Parathyroid adenoma (tissue), 2 donors: ENCODE results near the gene IGDCC3.

Experiments used
- H2AFZ ChIP-seq: fragments of 300-600 bp; sonication (generic); one replicate; pipeline ENCODE4 v1.7.0; 2017; ENCODE audit warnings: antibody characterized with exemption, mild to moderate bottlenecking
- H3K27ac ChIP-seq: fragments of 300-600 bp; sonication (generic); one replicate; pipeline ENCODE4 v1.7.0; 2017
- H3K27me3 ChIP-seq: fragments of 300-600 bp; sonication (generic); one replicate; pipeline ENCODE4 v1.7.0; 2017; ENCODE audit warnings: low read length; ENCODE audit not compliant: control insufficient read depth, insufficient read depth
- H3K36me3 ChIP-seq: fragments of 300-600 bp; sonication (generic); one replicate; pipeline ENCODE4 v1.7.0; 2017; ENCODE audit warnings: low read length; ENCODE audit not compliant: control insufficient read depth, insufficient read depth
- H3K4me1 ChIP-seq: fragments of 300-600 bp; sonication (generic); one replicate; pipeline ENCODE4 v1.7.0; 2017; ENCODE audit warnings: control low read depth
- H3K4me2 ChIP-seq: fragments of 300-600 bp; sonication (generic); one replicate; pipeline ENCODE4 v1.7.0; 2017; ENCODE audit warnings: low read length
- H3K4me3 ChIP-seq: fragments of 300-600 bp; sonication (generic); one replicate; pipeline ENCODE4 v1.7.0; 2017; ENCODE audit warnings: low read depth, low read length
- H3K79me2 ChIP-seq: fragments of 300-600 bp; sonication (generic); one replicate; pipeline ENCODE4 v1.7.0; 2017; ENCODE audit warnings: control low read depth
- H3K9ac ChIP-seq: fragments of 300-600 bp; sonication (generic); one replicate; pipeline ENCODE4 v1.7.0; 2017; ENCODE audit warnings: mild to moderate bottlenecking
- H3K9me3 ChIP-seq: fragments of 300-600 bp; sonication (generic); one replicate; pipeline ENCODE4 v1.7.0; 2017; ENCODE audit warnings: low read length; ENCODE audit not compliant: control insufficient read depth
- TF ChIP-seq, protein P1 (sequence below): fragments of 300-600 bp; sonication (generic); IDR thresholded peaks from one replicate; pipeline ENCODE4 v1.7.0; 2017; ENCODE audit warnings: antibody characterized with exemption, mild to moderate bottlenecking
- donor health status: primary hyperparathyroidism.

The IGDCC3 gene

GRCh38 chr15:65323071-65323511 is 54.7 kb downstream of the IGDCC3 start:
- Histone ChIP-seq H3K27ac (no peak overlapping the region), H3K9ac (no peak overlapping the region), H3K9me3 (no peaks in the 10 kb centered on the region), H3K27me3 (no peaks in the 10 kb centered on the region), H3K36me3 (no peaks in the 10 kb centered on the region), H3K79me2 (no peaks in the 10 kb centered on the region), H3K4me1 (peaks cover 5% of the 10 kb centered on the region), H3K4me3 (no peak overlapping the region), H3K4me2 (peak overlapping the region; percentile 31), H2AFZ (no peak overlapping the region)
- TF ChIP-seq, protein P1, sequence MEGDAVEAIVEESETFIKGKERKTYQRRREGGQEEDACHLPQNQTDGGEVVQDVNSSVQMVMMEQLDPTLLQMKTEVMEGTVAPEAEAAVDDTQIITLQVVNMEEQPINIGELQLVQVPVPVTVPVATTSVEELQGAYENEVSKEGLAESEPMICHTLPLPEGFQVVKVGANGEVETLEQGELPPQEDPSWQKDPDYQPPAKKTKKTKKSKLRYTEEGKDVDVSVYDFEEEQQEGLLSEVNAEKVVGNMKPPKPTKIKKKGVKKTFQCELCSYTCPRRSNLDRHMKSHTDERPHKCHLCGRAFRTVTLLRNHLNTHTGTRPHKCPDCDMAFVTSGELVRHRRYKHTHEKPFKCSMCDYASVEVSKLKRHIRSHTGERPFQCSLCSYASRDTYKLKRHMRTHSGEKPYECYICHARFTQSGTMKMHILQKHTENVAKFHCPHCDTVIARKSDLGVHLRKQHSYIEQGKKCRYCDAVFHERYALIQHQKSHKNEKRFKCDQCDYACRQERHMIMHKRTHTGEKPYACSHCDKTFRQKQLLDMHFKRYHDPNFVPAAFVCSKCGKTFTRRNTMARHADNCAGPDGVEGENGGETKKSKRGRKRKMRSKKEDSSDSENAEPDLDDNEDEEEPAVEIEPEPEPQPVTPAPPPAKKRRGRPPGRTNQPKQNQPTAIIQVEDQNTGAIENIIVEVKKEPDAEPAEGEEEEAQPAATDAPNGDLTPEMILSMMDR: no peak

- H3K27me3 ChIP-seq: no peaks in the 10 kb centered on the region
- no peaks in the 10 kb centered on the region for H3K9me3 ChIP-seq
- H3K9ac ChIP-seq: no peak overlapping the region
- no peaks in the 10 kb centered on the region for H3K79me2 ChIP-seq
- no peaks in the 10 kb centered on the region for H3K4me1 ChIP-seq
- no peaks in the 10 kb centered on the region for H3K36me3 ChIP-seq
- no peak overlapping the region for H3K4me2 ChIP-seq
- H3K4me3 ChIP-seq: no peak overlapping the region
- no peak overlapping the region for H3K27ac ChIP-seq
- TF ChIP-seq, protein P1: peak; percentile 86
- no peak overlapping the region for H2AFZ ChIP-seq
Measured at GRCh38 chr15:65318870-65319356, 58.9 kb downstream of the IGDCC3 start.

DNA sequence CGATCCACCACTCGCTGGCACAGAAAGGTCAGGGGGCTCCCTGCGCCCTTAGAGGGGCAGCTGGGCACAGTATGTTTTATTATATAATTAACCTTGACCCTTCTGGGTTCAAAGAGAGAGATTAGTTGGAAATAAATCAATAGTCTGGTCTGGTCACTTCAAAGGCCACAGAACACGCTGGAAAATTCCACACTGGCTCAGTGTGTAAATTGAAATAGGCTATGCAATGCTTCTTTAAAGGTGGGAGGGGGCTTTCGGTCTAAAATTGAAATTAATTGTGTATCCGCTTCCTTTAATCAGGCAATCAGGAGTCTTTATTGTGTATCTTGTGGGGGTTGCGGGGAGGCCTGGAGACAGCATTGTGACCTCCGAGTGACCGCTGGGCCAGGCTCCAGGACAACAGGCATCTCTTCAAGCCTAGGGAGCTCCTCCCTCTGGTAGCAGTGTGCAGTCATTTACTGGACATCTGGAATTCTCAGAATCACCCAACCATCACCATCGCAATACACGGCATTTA is 65.3 kb downstream of the IGDCC3 start:
- H3K27me3 ChIP-seq: no peaks in the 10 kb centered on the region
- no peaks in the 10 kb centered on the region for H3K36me3 ChIP-seq
- no peaks in the 10 kb centered on the region for H3K79me2 ChIP-seq
- no peak overlapping the region for H3K4me2 ChIP-seq
- no peak overlapping the region for H3K27ac ChIP-seq
- H3K9me3 ChIP-seq: no peaks in the 10 kb centered on the region
- H3K4me1 ChIP-seq: no peaks in the 10 kb centered on the region
- TF ChIP-seq, protein P1: no peak
- no peak overlapping the region for H3K9ac ChIP-seq
- H2AFZ ChIP-seq: no peak overlapping the region
- H3K4me3 ChIP-seq: no peak overlapping the region

DNA sequence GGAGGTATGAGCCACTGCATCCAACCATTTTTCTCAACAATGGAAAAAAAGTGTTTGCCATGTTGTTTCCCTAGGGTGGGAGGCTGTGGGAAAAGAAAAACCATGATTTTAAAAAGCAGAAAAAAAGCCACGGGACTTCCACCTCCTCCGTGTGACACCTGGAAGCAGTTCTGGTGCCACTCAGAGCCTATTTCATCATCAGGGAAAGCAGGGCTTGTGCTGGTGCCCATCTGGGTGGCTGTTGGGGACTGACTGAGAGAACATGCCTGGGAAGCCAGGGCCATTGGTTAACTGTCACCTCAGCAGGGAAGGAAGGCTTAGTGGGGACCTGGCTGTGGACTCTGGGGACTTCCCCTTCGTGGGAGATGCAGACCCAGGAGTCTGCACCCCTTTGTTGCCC is 66.0 kb downstream of the IGDCC3 start:
- H3K27ac ChIP-seq: no peak overlapping the region

More for the DNA sequence above, 66.0 kb downstream of the IGDCC3 start:
- H3K36me3 ChIP-seq: no peaks in the 10 kb centered on the region
- TF ChIP-seq, protein P1: no peak
- no peaks in the 10 kb centered on the region for H3K79me2 ChIP-seq
- no peaks in the 10 kb centered on the region for H3K27me3 ChIP-seq
- no peak overlapping the region for H3K4me3 ChIP-seq
- no peak overlapping the region for H3K9ac ChIP-seq
- no peak overlapping the region for H3K4me2 ChIP-seq
- H2AFZ ChIP-seq: no peak overlapping the region
- no peaks in the 10 kb centered on the region for H3K9me3 ChIP-seq
- no peaks in the 10 kb centered on the region for H3K4me1 ChIP-seq
